Osteoblast (primary cell): ENCODE data around the gene APOH. TPM values are rescaled to one million over a fixed set of nuclear protein-coding genes. Genes with fewer than 3 reads are reported as not detected.

Experiments
- DNase-seq: peaks from one replicate; pipeline ENCODE4 v3.0.0; 2011; ENCODE audit warnings: low spot score, mixed read lengths; ENCODE audit not compliant: insufficient read length; ENCODE audit errors: missing footprints
- H2AFZ ChIP-seq: 2 replicates; pipeline ENCODE4 v1.6.0; 2011; ENCODE audit warnings: mild to moderate bottlenecking, low read length
- H3K27ac ChIP-seq: 2 replicates; pipeline ENCODE4 v1.5.1; 2011; ENCODE audit warnings: mild to moderate bottlenecking, low read depth, low read length, moderate library complexity
- H3K27me3 ChIP-seq: 2 replicates; pipeline ENCODE4 v1.6.0; 2012; ENCODE audit warnings: mild to moderate bottlenecking, control low read depth, inconsistent platforms, low read length, moderate library complexity; ENCODE audit not compliant: insufficient read depth
- H3K36me3 ChIP-seq: 2 replicates; pipeline ENCODE4 v1.5.1; 2011; ENCODE audit warnings: mild to moderate bottlenecking, low read length, control low read depth, moderate library complexity; ENCODE audit not compliant: insufficient read depth
- H3K4me1 ChIP-seq: 2 replicates; pipeline ENCODE4 v1.5.1; 2011; ENCODE audit warnings: mild to moderate bottlenecking, low read length, control low read depth, moderate library complexity; ENCODE audit not compliant: insufficient read depth
- H3K4me2 ChIP-seq: 2 replicates; pipeline ENCODE4 v1.6.0; 2011; ENCODE audit warnings: mild to moderate bottlenecking, low read length; ENCODE audit not compliant: insufficient read depth
- H3K4me3 ChIP-seq: fragments of 200-600 bp; sonication (generic); 3 replicates; pipeline ENCODE4 v1.5.1; 2012; ENCODE audit warnings: mild to moderate bottlenecking, low read length, inconsistent platforms; ENCODE audit not compliant: insufficient read depth
- H3K79me2 ChIP-seq: 2 replicates; pipeline ENCODE4 v1.6.0; 2012; ENCODE audit warnings: mild to moderate bottlenecking, low read length, control low read depth, inconsistent platforms; ENCODE audit not compliant: insufficient read depth
- H3K9me3 ChIP-seq: 2 replicates; pipeline ENCODE4 v1.5.1; 2011; ENCODE audit warnings: low read depth, low read length, control low read depth
- H4K20me1 ChIP-seq: 2 replicates; pipeline ENCODE4 v1.6.0; 2012; ENCODE audit warnings: mild to moderate bottlenecking, low read length, control low read depth; ENCODE audit not compliant: insufficient read depth
- total RNA-seq: library from RNA; depleted of rRNA; stranded (reverse); fragments of >200 nt; gene quantifications from 2 replicates; pipeline ENCODE4 v1.2.3, GENCODE V29; 2012
- TF ChIP-seq, protein P1 (sequence below): IDR thresholded peaks from 2 replicates; pipeline ENCODE4 v1.5.1; 2011; ENCODE audit warnings: mild to moderate bottlenecking, low read depth, low read length, moderate library complexity; ENCODE audit errors: extremely low read depth

Gene APOH, protein sequence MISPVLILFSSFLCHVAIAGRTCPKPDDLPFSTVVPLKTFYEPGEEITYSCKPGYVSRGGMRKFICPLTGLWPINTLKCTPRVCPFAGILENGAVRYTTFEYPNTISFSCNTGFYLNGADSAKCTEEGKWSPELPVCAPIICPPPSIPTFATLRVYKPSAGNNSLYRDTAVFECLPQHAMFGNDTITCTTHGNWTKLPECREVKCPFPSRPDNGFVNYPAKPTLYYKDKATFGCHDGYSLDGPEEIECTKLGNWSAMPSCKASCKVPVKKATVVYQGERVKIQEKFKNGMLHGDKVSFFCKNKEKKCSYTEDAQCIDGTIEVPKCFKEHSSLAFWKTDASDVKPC
- total RNA-seq, result not detected in 2 replicates

DNA sequence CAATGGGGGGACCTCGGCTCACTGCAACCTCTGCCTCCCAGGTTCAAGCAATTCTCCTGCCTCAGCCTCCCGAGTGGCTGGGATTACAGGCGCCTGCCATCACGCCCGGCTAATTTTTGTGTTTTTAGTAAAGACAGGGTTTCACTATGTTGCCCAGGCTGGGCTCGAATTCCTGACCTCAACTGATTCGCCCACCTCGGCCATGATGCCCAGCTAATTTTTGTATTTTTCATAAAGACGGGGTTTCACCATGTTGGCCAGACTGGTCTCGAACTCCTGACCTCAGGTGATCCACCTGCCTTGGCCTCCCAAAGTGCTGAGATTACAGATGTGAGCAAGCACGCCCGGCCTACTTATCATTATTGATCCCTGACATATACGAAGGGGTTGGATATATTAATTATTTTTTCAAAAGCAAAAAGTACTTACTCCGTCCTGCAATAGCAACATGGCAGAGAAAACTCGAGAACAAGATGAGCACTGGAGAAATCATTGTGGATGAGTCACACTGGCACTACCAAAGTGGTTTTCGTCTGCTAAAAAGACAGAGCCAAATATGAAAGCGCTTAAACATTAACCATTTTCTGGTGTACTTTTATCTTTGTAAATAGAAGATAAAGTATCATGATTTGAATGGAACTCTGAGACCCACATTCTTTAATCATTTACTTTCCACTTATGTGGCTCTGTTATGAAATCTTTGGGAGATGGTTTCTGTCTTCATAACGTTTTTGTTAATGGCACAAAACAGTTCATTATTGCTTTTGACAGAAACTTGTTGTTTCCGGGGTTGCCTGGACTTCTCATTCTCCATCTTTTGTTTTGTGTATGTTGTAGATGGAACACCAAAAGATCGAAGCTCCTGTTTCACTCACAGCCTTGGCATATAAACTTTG lies at the start of gene APOH:
Gene APOH, minus strand, starts transcription at position 529 of the 896 bp plus-strand sequence. Its CDS starts 36 bp downstream, at position 493.
- H3K27ac ChIP-seq, result no peak within 1 kb of the TSS
- H3K4me3 ChIP-seq, result no peak within 1 kb of the TSS
- no peaks in the 10 kb centered on the region for H3K4me1 ChIP-seq
- no peak within 1 kb of the TSS for H2AFZ ChIP-seq
- peaks cover 3% of the 10 kb centered on the region for H3K27me3 ChIP-seq
- H3K9me3 ChIP-seq, result no peaks in the 10 kb centered on the region
- H3K4me2 ChIP-seq, result no peak within 1 kb of the TSS
- H3K36me3 ChIP-seq, result no peaks in the 10 kb centered on the region
- TF ChIP-seq, protein P1, sequence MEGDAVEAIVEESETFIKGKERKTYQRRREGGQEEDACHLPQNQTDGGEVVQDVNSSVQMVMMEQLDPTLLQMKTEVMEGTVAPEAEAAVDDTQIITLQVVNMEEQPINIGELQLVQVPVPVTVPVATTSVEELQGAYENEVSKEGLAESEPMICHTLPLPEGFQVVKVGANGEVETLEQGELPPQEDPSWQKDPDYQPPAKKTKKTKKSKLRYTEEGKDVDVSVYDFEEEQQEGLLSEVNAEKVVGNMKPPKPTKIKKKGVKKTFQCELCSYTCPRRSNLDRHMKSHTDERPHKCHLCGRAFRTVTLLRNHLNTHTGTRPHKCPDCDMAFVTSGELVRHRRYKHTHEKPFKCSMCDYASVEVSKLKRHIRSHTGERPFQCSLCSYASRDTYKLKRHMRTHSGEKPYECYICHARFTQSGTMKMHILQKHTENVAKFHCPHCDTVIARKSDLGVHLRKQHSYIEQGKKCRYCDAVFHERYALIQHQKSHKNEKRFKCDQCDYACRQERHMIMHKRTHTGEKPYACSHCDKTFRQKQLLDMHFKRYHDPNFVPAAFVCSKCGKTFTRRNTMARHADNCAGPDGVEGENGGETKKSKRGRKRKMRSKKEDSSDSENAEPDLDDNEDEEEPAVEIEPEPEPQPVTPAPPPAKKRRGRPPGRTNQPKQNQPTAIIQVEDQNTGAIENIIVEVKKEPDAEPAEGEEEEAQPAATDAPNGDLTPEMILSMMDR, result no peak
- no peak for DNase-seq
- no peaks in the 10 kb centered on the region for H3K79me2 ChIP-seq
- H4K20me1 ChIP-seq, result no peaks in the 10 kb centered on the region

GRCh38 chr17:66277191-66277590 lies 48.0 kb upstream of the APOH start:
- H2AFZ ChIP-seq, result no peak overlapping the region
- no peaks in the 10 kb centered on the region for H3K79me2 ChIP-seq
- no peaks in the 10 kb centered on the region for H3K27me3 ChIP-seq
- no peaks in the 10 kb centered on the region for H3K36me3 ChIP-seq
- H3K9me3 ChIP-seq, result no peaks in the 10 kb centered on the region
- no peak overlapping the region for H3K4me3 ChIP-seq
- H4K20me1 ChIP-seq, result no peaks in the 10 kb centered on the region
- no peak overlapping the region for H3K27ac ChIP-seq
- H3K4me1 ChIP-seq, result peaks cover 34% of the 10 kb centered on the region
- no peak overlapping the region for H3K4me2 ChIP-seq
- TF ChIP-seq, protein P1, result no peak
- no peak for DNase-seq

- Histone ChIP-seq H3K36me3 (no peaks in the 10 kb centered on the region), H2AFZ (no peak overlapping the region), H4K20me1 (no peaks in the 10 kb centered on the region), H3K79me2 (no peaks in the 10 kb centered on the region), H3K4me3 (no peak overlapping the region), H3K4me1 (peaks cover 30% of the 10 kb centered on the region), H3K27me3 (no peaks in the 10 kb centered on the region), H3K9me3 (no peaks in the 10 kb centered on the region), H3K27ac (peak overlapping the region; percentile 34), H3K4me2 (peak overlapping the region; percentile 38)
- peak; percentile 66 for DNase-seq
- TF ChIP-seq, protein P1, result no peak
These were observed 47.2 kb upstream of the APOH start for GRCh38 chr17:66276328-66276937.
